ENCODE results near the gene RAPGEF1. TPM values are rescaled to one million over a fixed set of nuclear protein-coding genes. Genes with fewer than 3 reads are reported as not detected.

Gene RAPGEF1
- total and polyA plus RNA-seq, 2 donors (not counting 1 experiment from before 2014, with no cell fraction given), result 33.3 to 42.8 TPM

DNA sequence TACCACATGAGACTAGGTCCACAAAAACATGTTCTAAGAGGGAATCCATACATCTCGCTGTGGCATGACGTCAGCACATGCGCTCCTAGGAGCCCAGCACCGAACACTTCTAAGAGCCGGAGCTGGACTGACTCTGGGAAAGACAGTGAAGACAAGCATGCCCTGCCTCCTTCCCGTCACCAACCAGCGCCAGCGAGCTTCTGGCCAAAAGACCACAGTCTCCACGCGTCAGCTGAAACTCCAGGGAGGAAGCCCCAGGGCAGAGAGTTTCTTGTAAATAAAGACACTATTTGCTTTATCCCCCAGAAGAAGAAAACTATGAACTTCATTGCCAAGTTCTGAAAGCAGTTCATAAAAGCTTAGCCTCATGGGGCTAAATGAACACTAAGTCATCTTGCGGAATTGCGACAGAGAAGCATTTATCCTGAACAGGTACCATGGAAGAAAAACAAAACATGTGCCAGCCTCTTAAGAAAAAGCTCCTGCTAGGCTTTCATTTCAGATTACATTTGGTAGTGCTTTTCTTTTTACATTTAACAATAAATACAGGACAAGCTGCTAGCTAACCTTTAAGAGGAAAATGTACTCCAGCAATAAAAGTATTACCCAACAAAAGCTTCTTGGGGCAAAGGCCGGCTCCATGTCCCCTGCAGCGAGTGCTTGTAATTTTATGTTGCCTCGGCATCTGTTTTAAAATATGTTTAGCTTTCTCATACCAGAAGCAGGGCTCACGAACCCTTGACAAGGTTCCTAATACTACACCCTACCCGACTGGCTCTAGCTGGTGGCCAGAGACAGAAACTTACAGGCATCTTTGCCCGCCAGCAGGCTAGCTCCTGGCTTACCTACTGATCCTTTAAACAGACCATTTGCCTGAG is 98.0 kb downstream of the RAPGEF1 start:
- peaks cover 3% of the 10 kb centered on the region for H3K36me3 ChIP-seq (ENCODE audit: control insufficient read depth, insufficient read depth, low read length)

DNA sequence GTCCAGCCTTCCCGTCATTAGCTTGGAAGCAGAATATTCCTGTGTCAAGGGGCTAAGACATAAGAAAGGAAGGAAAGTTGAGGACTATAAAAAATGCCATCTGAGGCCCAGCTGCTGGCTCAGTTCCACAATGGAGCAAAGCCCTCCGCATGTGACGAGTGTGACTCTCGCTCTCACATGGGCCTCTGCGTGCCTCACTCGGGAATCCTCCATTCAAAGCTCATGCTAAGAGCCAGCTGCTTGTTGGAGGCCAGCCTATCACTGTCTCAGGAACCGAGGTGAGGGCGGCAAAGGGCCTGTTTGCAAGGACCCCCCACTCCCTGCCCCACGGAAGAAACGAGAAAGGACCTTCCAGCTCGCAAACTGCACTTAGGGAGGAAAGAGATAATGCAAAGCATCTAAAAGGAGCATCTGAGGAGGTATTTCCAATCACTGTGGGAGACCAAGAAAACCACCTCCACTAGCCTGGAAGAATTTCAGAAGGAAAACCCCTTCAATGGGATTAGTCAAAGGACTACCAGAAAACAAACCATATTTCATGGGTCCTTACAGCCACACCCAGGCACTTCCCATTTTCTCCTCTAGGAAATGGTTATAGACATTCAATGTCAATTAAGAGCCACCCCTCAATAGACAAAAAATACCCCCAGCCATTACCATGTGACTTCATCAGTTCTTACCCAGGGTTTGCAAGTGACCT is 99.3 kb downstream of the RAPGEF1 start:
- H3K79me2 ChIP-seq (ENCODE audit: control insufficient read depth, insufficient read depth, low read length), result no peaks in the 10 kb centered on the region
- no peaks in the 10 kb centered on the region for H4K20me1 ChIP-seq (ENCODE audit: control insufficient read depth, extremely low read depth, insufficient read depth, low read length)
- no peak overlapping the region for H3K4me3 ChIP-seq (replicated peaks in 1 of 4; ENCODE audit: control extremely low read depth in 1 of 4, insufficient read depth in 1 of 4, low read depth in 3 of 4, low read length in 4 of 4)
- H2AFZ ChIP-seq (ENCODE audit: low read length), result no peak overlapping the region
- peak overlapping the region; percentile 7 for H3K27ac ChIP-seq (ENCODE audit: insufficient read depth, low read length)
- peaks cover 3% of the 10 kb centered on the region for H3K36me3 ChIP-seq (ENCODE audit: control insufficient read depth, insufficient read depth, low read length)
- TF ChIP-seq, protein P1, sequence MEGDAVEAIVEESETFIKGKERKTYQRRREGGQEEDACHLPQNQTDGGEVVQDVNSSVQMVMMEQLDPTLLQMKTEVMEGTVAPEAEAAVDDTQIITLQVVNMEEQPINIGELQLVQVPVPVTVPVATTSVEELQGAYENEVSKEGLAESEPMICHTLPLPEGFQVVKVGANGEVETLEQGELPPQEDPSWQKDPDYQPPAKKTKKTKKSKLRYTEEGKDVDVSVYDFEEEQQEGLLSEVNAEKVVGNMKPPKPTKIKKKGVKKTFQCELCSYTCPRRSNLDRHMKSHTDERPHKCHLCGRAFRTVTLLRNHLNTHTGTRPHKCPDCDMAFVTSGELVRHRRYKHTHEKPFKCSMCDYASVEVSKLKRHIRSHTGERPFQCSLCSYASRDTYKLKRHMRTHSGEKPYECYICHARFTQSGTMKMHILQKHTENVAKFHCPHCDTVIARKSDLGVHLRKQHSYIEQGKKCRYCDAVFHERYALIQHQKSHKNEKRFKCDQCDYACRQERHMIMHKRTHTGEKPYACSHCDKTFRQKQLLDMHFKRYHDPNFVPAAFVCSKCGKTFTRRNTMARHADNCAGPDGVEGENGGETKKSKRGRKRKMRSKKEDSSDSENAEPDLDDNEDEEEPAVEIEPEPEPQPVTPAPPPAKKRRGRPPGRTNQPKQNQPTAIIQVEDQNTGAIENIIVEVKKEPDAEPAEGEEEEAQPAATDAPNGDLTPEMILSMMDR (conservative IDR thresholded peaks at IDR 0.05 in 1 of 2, IDR thresholded peaks at IDR 0.05 in 1 of 2; ENCODE audit: low read depth in 1 of 2, low read length in 2 of 2), result no peak
- TF ChIP-seq EZH2 (IDR thresholded peaks at IDR 0.05; ENCODE audit: low read length, missing control alignments), result no peak
- peaks cover 8% of the 10 kb centered on the region for H3K4me1 ChIP-seq (ENCODE audit: control insufficient read depth, extremely low read depth, insufficient read depth, low read length)
- H3K27me3 ChIP-seq (ENCODE audit: control insufficient read depth, insufficient read depth, low read length), result no peaks in the 10 kb centered on the region
- peak in 1 of 2 donors; percentile 58 for DNase-seq (ENCODE audit: low read depth in 2 of 2)
- H3K9me3 ChIP-seq (ENCODE audit: control insufficient read depth, insufficient read depth, low read depth, low read length), result no peaks in the 10 kb centered on the region
- no peak overlapping the region for H3K9ac ChIP-seq (ENCODE audit: insufficient read depth, low read length)
- H3K4me2 ChIP-seq (ENCODE audit: extremely low read depth, insufficient read depth, low read length), result no peak overlapping the region

More for the DNA sequence above, 98.0 kb downstream of the RAPGEF1 start:
- H3K27me3 ChIP-seq (ENCODE audit: control insufficient read depth, insufficient read depth, low read length), result no peaks in the 10 kb centered on the region
- TF ChIP-seq, protein P1 (conservative IDR thresholded peaks at IDR 0.05 in 1 of 2, IDR thresholded peaks at IDR 0.05 in 1 of 2; ENCODE audit: low read depth in 1 of 2, low read length in 2 of 2), result no peak
- TF ChIP-seq EZH2 (IDR thresholded peaks at IDR 0.05; ENCODE audit: low read length, missing control alignments), result no peak
- H3K9me3 ChIP-seq (ENCODE audit: control insufficient read depth, insufficient read depth, low read depth, low read length), result no peaks in the 10 kb centered on the region
- peak in 1 of 2 donors; percentile 35 for DNase-seq (ENCODE audit: low read depth in 2 of 2)
- H3K9ac ChIP-seq (ENCODE audit: insufficient read depth, low read length), result no peak overlapping the region
- no peak overlapping the region for H3K27ac ChIP-seq (ENCODE audit: insufficient read depth, low read length)
- H3K4me2 ChIP-seq (ENCODE audit: extremely low read depth, insufficient read depth, low read length), result no peak overlapping the region
- H2AFZ ChIP-seq (ENCODE audit: low read length), result no peak overlapping the region
- peaks cover 3% of the 10 kb centered on the region for H3K4me1 ChIP-seq (ENCODE audit: control insufficient read depth, extremely low read depth, insufficient read depth, low read length)
- H4K20me1 ChIP-seq (ENCODE audit: control insufficient read depth, extremely low read depth, insufficient read depth, low read length), result no peaks in the 10 kb centered on the region
- H3K79me2 ChIP-seq (ENCODE audit: control insufficient read depth, insufficient read depth, low read length), result no peaks in the 10 kb centered on the region
- H3K4me3 ChIP-seq (replicated peaks in 1 of 4; ENCODE audit: control extremely low read depth in 1 of 4, insufficient read depth in 1 of 4, low read depth in 3 of 4, low read length in 4 of 4), result no peak overlapping the region

DNA sequence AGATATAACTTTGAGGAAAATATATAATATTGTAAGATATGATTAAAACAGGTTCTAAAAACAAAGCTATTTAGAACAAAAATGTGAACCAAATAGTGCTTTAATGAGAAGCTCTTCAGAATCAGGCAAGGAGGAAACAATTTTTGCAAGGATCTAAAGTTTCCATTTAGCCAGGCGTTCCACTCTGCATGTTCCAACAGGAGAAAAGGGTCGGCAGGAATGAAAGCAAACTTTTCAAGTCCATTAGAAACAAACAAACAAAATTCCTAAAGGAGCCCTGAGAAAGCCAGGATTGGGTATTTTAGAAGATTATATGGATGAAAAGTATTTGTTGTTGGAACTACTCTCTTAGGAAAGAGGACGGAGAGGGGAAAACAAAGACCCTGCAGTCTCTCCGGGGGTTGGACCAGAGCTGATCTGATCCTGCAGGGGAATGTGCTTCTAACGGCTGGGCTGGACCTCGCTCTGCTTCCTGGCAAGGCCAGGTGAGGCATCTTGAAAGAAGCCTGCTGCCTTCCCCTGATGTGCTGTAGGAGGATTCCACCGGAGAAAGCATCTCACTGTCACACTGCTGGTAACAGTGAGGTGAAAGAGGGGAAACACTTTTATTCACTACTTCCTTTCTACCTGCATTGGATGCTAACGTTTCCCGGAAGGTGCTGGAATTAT is 100.0 kb downstream of the RAPGEF1 start:
- no peak for DNase-seq (ENCODE audit: low read depth in 2 of 2)
- H3K9me3 ChIP-seq (ENCODE audit: control insufficient read depth, insufficient read depth, low read depth, low read length), result no peaks in the 10 kb centered on the region
- H4K20me1 ChIP-seq (ENCODE audit: control insufficient read depth, extremely low read depth, insufficient read depth, low read length), result no peaks in the 10 kb centered on the region
- H3K4me1 ChIP-seq (ENCODE audit: control insufficient read depth, extremely low read depth, insufficient read depth, low read length), result peaks cover 9% of the 10 kb centered on the region
- TF ChIP-seq, protein P1 (conservative IDR thresholded peaks at IDR 0.05 in 1 of 2, IDR thresholded peaks at IDR 0.05 in 1 of 2; ENCODE audit: low read depth in 1 of 2, low read length in 2 of 2), result no peak
- TF ChIP-seq EZH2 (IDR thresholded peaks at IDR 0.05; ENCODE audit: low read length, missing control alignments), result no peak
- H3K27me3 ChIP-seq (ENCODE audit: control insufficient read depth, insufficient read depth, low read length), result no peaks in the 10 kb centered on the region
- H3K4me3 ChIP-seq (replicated peaks in 1 of 4; ENCODE audit: control extremely low read depth in 1 of 4, insufficient read depth in 1 of 4, low read depth in 3 of 4, low read length in 4 of 4), result no peak overlapping the region
- H3K36me3 ChIP-seq (ENCODE audit: control insufficient read depth, insufficient read depth, low read length), result peaks cover 3% of the 10 kb centered on the region
- H3K79me2 ChIP-seq (ENCODE audit: control insufficient read depth, insufficient read depth, low read length), result no peaks in the 10 kb centered on the region
- H3K27ac ChIP-seq (ENCODE audit: insufficient read depth, low read length), result no peak overlapping the region
- no peak overlapping the region for H3K9ac ChIP-seq (ENCODE audit: insufficient read depth, low read length)
- H2AFZ ChIP-seq (ENCODE audit: low read length), result no peak overlapping the region
- H3K4me2 ChIP-seq (ENCODE audit: extremely low read depth, insufficient read depth, low read length), result no peak overlapping the region

Measured in fibroblast of lung (primary cell).